Right renal cortex interstitium (tissue), 3 donors: Measurements from ENCODE around the gene EHD2. TPM values are rescaled to one million over a fixed set of nuclear protein-coding genes. Genes with fewer than 3 reads are reported as not detected.
"Not testable (repeated sequence)": the region's sequence is repeated elsewhere in the genome, so short reads cannot be mapped to it uniquely, and the experiment has no call there.

Experiments
- DNase-seq, 3 donors: peaks; one replicate each; pipeline ENCODE4 v3.0.0-alpha.2; 2013; ENCODE audit warnings: low read depth in 3 of 3, low spot score in 2 of 3
- polyA plus RNA-seq, 3 donors: library from polyadenylated mRNA; unstranded; fragments of 120-200 nt; gene quantifications; one replicate each; pipeline ENCODE4 v1.2.1, GENCODE V29; 2013; ENCODE audit not compliant: insufficient read length in 3 of 3

EHD2 gene
- polyA plus RNA-seq, 3 donors, result 23.6 to 29.3 (median 25.9) TPM

- no peak for DNase-seq
Observed at GRCh38 chr19:47765523-47766358, 52.5 kb downstream of the EHD2 start.

GRCh38 chr19:47766359-47766620 lies 53.1 kb downstream of the EHD2 start:
- no peak for DNase-seq

GRCh38 chr19:47766670-47767069 lies 53.4 kb downstream of the EHD2 start:
- DNase-seq, result no peak

- no peak for DNase-seq
Observed at GRCh38 chr19:47767349-47767748, 54.1 kb downstream of the EHD2 start.

- DNase-seq, result no peak
Observed at GRCh38 chr19:47768604-47769003, 55.4 kb downstream of the EHD2 start.

- no peak for DNase-seq
Observed at GRCh38 chr19:47769534-47769933, 56.3 kb downstream of the EHD2 start.

GRCh38 chr19:47771291-47771690 lies 58.1 kb downstream of the EHD2 start:
- DNase-seq, result not testable (repeated sequence)

- no peak for DNase-seq
Observed at GRCh38 chr19:47776568-47776967, 63.3 kb downstream of the EHD2 start.

GRCh38 chr19:47777245-47778048 lies 64.2 kb downstream of the EHD2 start:
- not testable (repeated sequence) for DNase-seq

- peak; percentile 58 to 72 (median 70) for DNase-seq
Observed at GRCh38 chr19:47778049-47778953, 65.1 kb downstream of the EHD2 start, which contains the start of gene SELENOW. SELENOW (plus strand) TSS chr19:47778703; CDS start chr19:47778786, 83 bp downstream.

- DNase-seq, result no peak
Observed at GRCh38 chr19:47778954-47779351, 65.7 kb downstream of the EHD2 start.

GRCh38 chr19:47779524-47780214 lies 66.4 kb downstream of the EHD2 start:
- no peak for DNase-seq

- no peak for DNase-seq
Observed at GRCh38 chr19:47780215-47780551, 67.0 kb downstream of the EHD2 start.

- no peak for DNase-seq
Observed at GRCh38 chr19:47781590-47782262, 68.5 kb downstream of the EHD2 start.

- no peak for DNase-seq
Observed at GRCh38 chr19:47786566-47786965, 73.3 kb downstream of the EHD2 start.

- not testable (repeated sequence) for DNase-seq
Observed at GRCh38 chr19:47787307-47787706, 74.1 kb downstream of the EHD2 start.

GRCh38 chr19:47789811-47790210 lies 76.6 kb downstream of the EHD2 start:
- DNase-seq, result not testable (repeated sequence)

GRCh38 chr19:47790398-47790814 lies 77.2 kb downstream of the EHD2 start:
- DNase-seq, result no peak

GRCh38 chr19:47792616-47793015 lies 79.4 kb downstream of the EHD2 start:
- DNase-seq, result no peak
